K562 (cell line): ENCODE data around the gene PCDH11X.
"Not testable (repeated sequence)": the region's sequence is repeated elsewhere in the genome, so short reads cannot be mapped to it uniquely, and the experiment has no call there.

Source experiments
- CHD4 ChIP-seq: fragments of 200-600 bp; sonication (generic); IDR thresholded peaks from 3 replicates; pipeline ENCODE4 v1.6.1; 2012; ENCODE audit warnings: low read depth, mild to moderate bottlenecking, mixed read lengths, low read length, inconsistent platforms; ENCODE audit not compliant: insufficient read depth, insufficient replicate concordance, poor library complexity, severe bottlenecking
- E2F1 ChIP-seq: sonication (generic); formaldehyde crosslinking; IDR thresholded peaks from 2 replicates; pipeline ENCODE4 v1.8.1; 2023; ENCODE audit warnings: mild to moderate bottlenecking, missing genetic modification reagents, moderate library complexity
- EZH2 ChIP-seq: IDR thresholded peaks from 2 replicates; pipeline ENCODE4 v1.6.1; 2012; ENCODE audit warnings: low read depth, mild to moderate bottlenecking, inconsistent platforms, low read length, borderline replicate concordance
- MYC ChIP-seq, 2 experiments: fragments of 250-450 bp in 1 of 2; sonication (Bioruptor Pico) in 1 of 2; IDR thresholded peaks; 2 replicates each; pipeline versions ENCODE4 v1.5.1 to v1.6.1; 2012 to 2021; ENCODE audit warnings: low read depth in 2 of 2, borderline replicate concordance in 1 of 2, improper control_type of control experiment in 1 of 2, low read length in 1 of 2, mild to moderate bottlenecking in 1 of 2, moderate library complexity in 1 of 2

GRCh38 chrX:91825321-91825720 is 46.1 kb downstream of the PCDH11X start:
- not testable (repeated sequence) for TF ChIP-seq CHD4; MYC (IDR thresholded peaks at IDR 0.05; ENCODE audit: low read depth, low read length); MYC (CRISPR knock-in tag; IDR thresholded peaks at IDR 0.05; ENCODE audit: borderline replicate concordance, low read depth); EZH2; E2F1 (CRISPR knock-in tag)
